GM12878 (cell line): ENCODE data around the gene TMEM131L. TPM values are rescaled to one million over a fixed set of nuclear protein-coding genes. Genes with fewer than 3 reads are reported as not detected.

Source experiments
- ATAC-seq: fragments of 200-7000 bp; cut with Tn5 transposase; 3 replicates; pipeline ENCODE4 v1.9.1; 2020; ENCODE audit warnings: mild to moderate bottlenecking, moderate library complexity
- BruUV-seq: library from RNA; stranded (reverse); fragments of 400-500 nt; replicated peaks from 2 replicates; lab custom pipeline; 2021; lab: Mats Ljungman, UMichigan
- CTCF ChIA-PET: fragments of 300-600 bp; sonication (Branson Sonifier 250); formaldehyde crosslinking; extraction: SDS; loops from one replicate; lab custom pipeline; 2021; ENCODE audit warnings: inconsistent platforms; lab: Yijun Ruan, JAX
- POLR2A ChIA-PET: fragments of 350-600 bp; formaldehyde crosslinking; extraction: SDS; loops from one replicate; lab custom pipeline; 2021; ENCODE audit warnings: inconsistent platforms; lab: Charles Lee
- RAD21 ChIA-PET: fragments of 300-600 bp; sonication (Branson Sonifier 250); formaldehyde crosslinking; loops from one replicate; lab custom pipeline; 2023; ENCODE audit warnings: antibody characterized with exemption; ENCODE audit not compliant: unreplicated experiment; lab: Charles Lee
- SMC1A ChIA-PET: fragments of 300-600 bp; sonication (Branson Sonifier 250); formaldehyde crosslinking; loops from one replicate; lab custom pipeline; 2023; ENCODE audit not compliant: unreplicated experiment, uncharacterized antibody; lab: Charles Lee
- DNase-seq: peaks from one replicate; pipeline ENCODE4 v3.0.0-alpha.2; 2011; ENCODE audit warnings: low read depth, low spot score
- FAIRE-seq: peaks from 3 replicates; lab custom pipeline; 2011; peaks lifted over from hg19 to GRCh38; lab: Jason Lieb, UNC
- H2AFZ ChIP-seq: 2 replicates; pipeline ENCODE4 v1.6.0; 2011; ENCODE audit warnings: low read depth, low read length, control low read depth; ENCODE audit not compliant: control insufficient read depth
- H3K27ac ChIP-seq: 2 replicates; pipeline ENCODE4 v1.5.1; 2011; ENCODE audit warnings: control low read depth; ENCODE audit not compliant: control insufficient read depth, insufficient read depth
- H3K27me3 ChIP-seq, 2 experiments: replicated peaks in 1 of 2; 2 replicates each; pipeline versions ENCODE4 v1.6.0 to v1.6.1; 2011; ENCODE audit warnings: low read length in 1 of 2; ENCODE audit not compliant: control insufficient read depth in 2 of 2, insufficient read depth in 2 of 2
- H3K36me3 ChIP-seq, 2 experiments: 2 replicates each; pipeline ENCODE4 v1.5.1; 2011; ENCODE audit warnings: low read length in 1 of 2; ENCODE audit not compliant: control insufficient read depth in 2 of 2, insufficient read depth in 2 of 2
- H3K4me1 ChIP-seq: 2 replicates; pipeline ENCODE4 v1.6.1; 2011; ENCODE audit warnings: mild to moderate bottlenecking, low read length, moderate library complexity, mixed read lengths; ENCODE audit not compliant: control insufficient read depth, insufficient read depth
- H3K4me2 ChIP-seq: 2 replicates; pipeline ENCODE4 v1.6.0; 2011; ENCODE audit warnings: control low read depth; ENCODE audit not compliant: control insufficient read depth, insufficient read depth
- H3K4me3 ChIP-seq: fragments of 200-600 bp; sonication (generic); 2 replicates; pipeline ENCODE4 v1.5.1; 2016
- H3K79me2 ChIP-seq: 2 replicates; pipeline ENCODE4 v1.6.0; 2011; ENCODE audit warnings: low read length; ENCODE audit not compliant: control insufficient read depth, insufficient read depth
- H3K9ac ChIP-seq: 2 replicates; pipeline ENCODE4 v1.8.0; 2011; ENCODE audit warnings: low read length, control low read depth, mixed read lengths; ENCODE audit not compliant: control insufficient read depth, insufficient read depth
- H3K9me3 ChIP-seq: replicated peaks from 3 replicates; pipeline ENCODE4 v1.5.1; 2011; ENCODE audit warnings: mild to moderate bottlenecking, low read length; ENCODE audit not compliant: control insufficient read depth, insufficient read depth
- H4K20me1 ChIP-seq: 2 replicates; pipeline ENCODE4 v1.6.0; 2011; ENCODE audit not compliant: control insufficient read depth, insufficient read depth
- BACH1 ChIP-seq: fragments of 450-650 bp; IDR thresholded peaks from 2 replicates; pipeline ENCODE4 v1.6.1; 2017; ENCODE audit warnings: mild to moderate bottlenecking, borderline replicate concordance
- CHD4 ChIP-seq: fragments of 200-600 bp; sonication (generic); IDR thresholded peaks from 2 replicates; pipeline ENCODE4 v1.6.1; 2016; ENCODE audit warnings: mild to moderate bottlenecking
- FOXM1 ChIP-seq: IDR thresholded peaks from 2 replicates; pipeline ENCODE4 v1.6.1; 2012; ENCODE audit warnings: low read depth, mild to moderate bottlenecking, inconsistent platforms, low read length, moderate library complexity
- SIN3A ChIP-seq: IDR thresholded peaks from 2 replicates; pipeline ENCODE4 v1.6.1; 2012; ENCODE audit warnings: low read depth, low read length, improper control_type of control experiment
- SUZ12 ChIP-seq: fragments of 200-600 bp; sonication (generic); IDR thresholded peaks from one replicate; pipeline ENCODE4 v1.6.1; 2018; ENCODE audit warnings: antibody characterized with exemption, mild to moderate bottlenecking; ENCODE audit not compliant: unreplicated experiment
- ZSCAN29 ChIP-seq: fragments of 450-650 bp; IDR thresholded peaks from 2 replicates; pipeline ENCODE4 v1.6.1; 2017; ENCODE audit warnings: mild to moderate bottlenecking, moderate library complexity
- WGBS: methylation state at CpG from one replicate; pipeline ENCODE4 v1.1.6; 2016; ENCODE audit warnings: low lambda C conversion rate; ENCODE audit not compliant: insufficient replicate concordance, insufficient coverage; ENCODE audit errors: missing lambda C conversion rate; 5-methylcytosine and 5-hydroxymethylcytosine counted together
- in situ Hi-C: fragments of 300-500 bp; cut with MboI; formaldehyde crosslinking; loops from 9 replicates; pipeline ENCODE4 v1.14.3; 2018; ENCODE audit warnings: mixed read lengths
- intact Hi-C: fragments of 100-400 bp; cut with micrococcal nuclease; formaldehyde crosslinking; loops from one replicate; pipeline ENCODE4 v1.14.2; 2022; ENCODE audit not compliant: unreplicated experiment
- polyA plus RNA-seq, 11 experiments: library from polyadenylated mRNA; depleted of rRNA in 4 of 11; unstranded in 6 of 11; stranded (reverse) in 5 of 11; fragments of >200 nt; fragmentation: Nextera tagmentation in 4 of 11; fragmentation: Illumina TruSeq in 1 of 11; extraction: Ambion mirVana in 4 of 11; extraction: Trizol in 1 of 11; gene quantifications; 1 replicate in 1 of 11; 2 replicates in 10 of 11; pipeline versions ENCODE4 v1.2.1 to v1.2.3, GENCODE V29; 2011 to 2016; ENCODE audit warnings: inconsistent platforms in 2 of 11, missing spikeins in 2 of 11, low read depth in 1 of 11
- total RNA-seq, 4 experiments: library from RNA; depleted of rRNA in 3 of 4; stranded (reverse); fragments of >200 nt in 3 of 4; fragmentation: Illumina TruSeq in 1 of 4; extraction: Trizol in 1 of 4; gene quantifications; 2 replicates each; pipeline versions ENCODE4 v1.2.1 to v1.2.3, GENCODE V29; 2013 to 2021

The TMEM131L gene
- total and polyA plus RNA-seq, 10 of the 15 experiments (the other 5 are each of a cell fraction or from before 2014, with no cell fraction given) = 8.5 to 101 (median 74.4) TPM

DNA sequence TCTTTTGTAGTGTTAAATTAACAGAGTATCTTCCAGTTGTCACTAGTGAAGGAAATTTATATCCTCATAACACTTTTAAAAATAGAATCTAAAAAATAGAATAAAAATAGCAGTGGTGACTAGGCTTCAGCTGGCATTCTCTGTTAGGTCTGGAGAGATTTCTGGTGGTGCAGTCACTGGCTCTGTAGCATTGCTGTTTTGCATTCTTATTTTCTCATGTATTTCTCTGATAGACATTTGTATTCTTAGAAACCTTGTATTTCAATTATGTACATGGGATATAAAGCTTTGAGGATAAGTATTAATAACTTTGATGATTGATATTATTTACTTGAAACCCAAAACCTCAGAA, 87.6 kb downstream of the TMEM131L start:
- TF ChIP-seq CHD4 (no peak), FOXM1 (no peak), BACH1 (no peak), SUZ12 (no peak)
- Histone ChIP-seq H3K9ac (no peak overlapping the region), H3K79me2 (peaks cover 53% of the 10 kb centered on the region), H3K9me3 (no peaks in the 10 kb centered on the region), H4K20me1 (no peaks in the 10 kb centered on the region; the same call in 1 of the 2 replicates), H3K36me3 (peaks cover 11 to 36% of the 10 kb centered on the region in 2 experiments), H3K4me1 (no peaks in the 10 kb centered on the region), H3K27me3 (no peaks in the 10 kb centered on the region), H2AFZ (no peak overlapping the region), H3K4me2 (no peak overlapping the region), H3K4me3 (no peak overlapping the region), H3K27ac (no peak overlapping the region)
- no peak for DNase-seq
- ChIA-PET CTCF (interaction anchor here (1.2 to 1.5 kb wide), 2 partner anchors 20 to 40 kb away, joined by 3 to 5 read pairs; no protein-coding TSS in a partner anchor), SMC1A (interaction anchor here (0.6 to 2.6 kb wide), 5 partner anchors 10 to 1776 kb away, joined by 3 to 8 read pairs (median 5); no protein-coding TSS in a partner anchor), POLR2A (interaction anchor here (0.6 kb wide), 2 partner anchors 11 to 49 kb away, joined by 3 to 5 read pairs; no protein-coding TSS in a partner anchor), RAD21 (interaction anchor here (1.0 to 1.3 kb wide), 2 partner anchors 16 to 67 kb away, joined by 3 to 4 read pairs; no protein-coding TSS in a partner anchor)
- intact Hi-C loops (no loop called here), in situ Hi-C loops (no loop called here)
- no TSS peak for BruUV-seq
- no peak for FAIRE-seq
- ATAC-seq = no peak

DNA sequence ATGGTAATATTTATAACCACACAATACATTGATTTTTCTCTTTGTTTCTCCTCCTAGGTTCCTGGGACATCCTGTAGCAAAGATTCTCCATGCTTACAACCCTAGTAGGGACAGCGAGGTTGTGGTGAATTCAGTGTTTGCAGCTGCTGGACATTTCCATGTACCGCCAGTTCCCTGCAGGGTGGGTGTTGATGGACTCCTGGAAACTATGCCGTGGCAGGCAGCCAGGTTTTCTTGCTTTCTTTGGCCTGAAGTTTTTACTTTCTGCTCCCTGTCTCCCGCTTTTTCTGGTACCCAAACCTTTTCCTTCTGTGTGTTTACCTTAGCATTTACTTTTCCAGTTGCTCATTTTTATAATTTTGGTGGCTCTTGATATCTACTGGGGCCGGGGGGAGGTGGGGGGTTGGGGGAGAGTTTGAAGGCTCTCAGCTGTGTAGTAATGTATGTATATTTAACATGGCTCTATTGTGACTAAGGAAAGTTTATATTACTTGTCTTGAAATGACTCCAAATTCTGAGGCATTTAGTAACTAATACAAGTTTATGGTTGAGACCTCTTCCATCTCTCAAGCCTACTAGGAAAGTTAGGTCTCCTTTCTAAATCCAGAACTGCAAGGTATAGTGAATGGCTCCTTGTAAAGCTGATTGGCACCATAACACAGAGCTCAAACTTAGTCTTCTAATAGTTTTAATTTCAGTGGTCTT, 89.7 kb downstream of the TMEM131L start:
- in situ Hi-C loops (no loop called here), intact Hi-C loops (no loop called here)
- Histone ChIP-seq H3K4me1 (peaks cover 8% of the 10 kb centered on the region; the same call in 1 of the 2 replicates), H2AFZ (no peak overlapping the region), H3K9me3 (peaks cover 2% of the 10 kb centered on the region; the same call in 1 of the 3 replicates), H3K9ac (no peak overlapping the region), H3K4me2 (no peak overlapping the region), H3K27me3 (no peaks in the 10 kb centered on the region), H3K4me3 (no peak overlapping the region), H4K20me1 (no peaks in the 10 kb centered on the region), H3K27ac (no peak overlapping the region), H3K79me2 (peaks cover 56% of the 10 kb centered on the region), H3K36me3 (peaks cover 20 to 43% of the 10 kb centered on the region in 2 experiments)
- ATAC-seq = no peak
- BruUV-seq = no TSS peak
- 83% methylated on average over 5 of the region's 5 CpGs for WGBS
- POLR2A ChIA-PET = no interaction called here
- CTCF ChIA-PET = interaction anchor here (0.5 to 2.2 kb wide), 4 partner anchors 11 to 115 kb away, joined by 3 to 6 read pairs (median 4); no protein-coding TSS in a partner anchor
- TF ChIP-seq SIN3A (no peak), ZSCAN29 (no peak)
- RAD21 ChIA-PET = interaction anchor here (0.9 kb wide), 1 partner anchor 210 kb away, joined by 3 read pairs; no protein-coding TSS in a partner anchor
- no peak for FAIRE-seq
- SMC1A ChIA-PET = interaction anchor here (0.6 to 1.7 kb wide), 5 partner anchors 9 to 64 kb away, joined by 3 to 4 read pairs (median 3); no protein-coding TSS in a partner anchor
- no peak for DNase-seq
